ENCODE measurements around the gene MAGED2. TPM values are rescaled to one million over a fixed set of nuclear protein-coding genes. Genes with fewer than 3 reads are reported as not detected.

The MAGED2 gene
- total and polyA plus RNA-seq, 10 of the 15 experiments (the other 5 are each of a cell fraction or from before 2014, with no cell fraction given), result 25.6 to 47.8 (median 38.4) TPM

- no peak for DNase-seq (ENCODE audit: low read depth, low spot score)
- Histone ChIP-seq H3K4me3 (no peak overlapping the region), H3K36me3 (ENCODE audit: control insufficient read depth in 2 of 2, insufficient read depth in 2 of 2, low read length in 1 of 2) (no peaks in the 10 kb centered on the region), H3K27ac (ENCODE audit: control insufficient read depth, insufficient read depth) (no peak overlapping the region), H3K4me1 (ENCODE audit: control insufficient read depth, insufficient read depth, low read length) (no peaks in the 10 kb centered on the region), H3K4me2 (ENCODE audit: control insufficient read depth, insufficient read depth) (no peak overlapping the region), H2AFZ (ENCODE audit: control insufficient read depth, low read depth, low read length) (no peak overlapping the region), H3K9me3 (replicated peaks; ENCODE audit: control insufficient read depth, insufficient read depth, low read length) (no peaks in the 10 kb centered on the region), H4K20me1 (ENCODE audit: control insufficient read depth, insufficient read depth) (no peaks in the 10 kb centered on the region), H3K27me3 (replicated peaks in 1 of 2; ENCODE audit: control insufficient read depth in 2 of 2, insufficient read depth in 2 of 2, low read length in 1 of 2) (no peaks in the 10 kb centered on the region), H3K9ac (ENCODE audit: control insufficient read depth, insufficient read depth, low read length) (no peak overlapping the region), H3K79me2 (ENCODE audit: control insufficient read depth, insufficient read depth, low read length) (no peaks in the 10 kb centered on the region)
- BruUV-seq (replicated peaks), result no TSS peak
- ChIA-PET POLR2A (no interaction called here), RAD21 (ENCODE audit: unreplicated experiment) (no interaction called here), SMC1A (ENCODE audit: uncharacterized antibody, unreplicated experiment) (no interaction called here), CTCF (no interaction called here)
- FAIRE-seq, result no peak
- intact Hi-C loops (cut with micrococcal nuclease; ENCODE audit: unreplicated experiment) (no loop called here), in situ Hi-C loops (cut with MboI) (no loop called here)
- ATAC-seq, result no peak
- TF ChIP-seq TCF3 (IDR thresholded peaks at IDR 0.05; ENCODE audit: borderline replicate concordance, insufficient read depth, low read depth, low read length) (no peak), SMC3 (IDR thresholded peaks at IDR 0.05; ENCODE audit: borderline replicate concordance, low read length) (no peak), IKZF1 (conservative IDR thresholded peaks at IDR 0.05) (no peak), YY1 (IDR thresholded peaks at IDR 0.05; ENCODE audit: low read depth, low read length) (no peak), ZBTB4 (CRISPR knock-in tag; IDR thresholded peaks at IDR 0.05) (no peak), PAX5 (IDR thresholded peaks at IDR 0.05; ENCODE audit: borderline replicate concordance, low read depth, low read length) (no peak), MAX (IDR thresholded peaks at IDR 0.05; ENCODE audit: low read depth, low read length) (no peak), POLR2AphosphoS2 (IDR thresholded peaks at IDR 0.05; ENCODE audit: low read depth, low read length) (no peak)
- WGBS (ENCODE audit: insufficient coverage, insufficient replicate concordance, low lambda C conversion rate, missing lambda C conversion rate), result 30% methylated on average over 4 of the region's 4 CpGs
These were observed 12.8 kb upstream of the MAGED2 start for GRCh38 chrX:54794795-54795194.

Data from GM12878 (cell line).